ENCODE measurements around the gene LCE1D.

Gene LCE1D

DNA sequence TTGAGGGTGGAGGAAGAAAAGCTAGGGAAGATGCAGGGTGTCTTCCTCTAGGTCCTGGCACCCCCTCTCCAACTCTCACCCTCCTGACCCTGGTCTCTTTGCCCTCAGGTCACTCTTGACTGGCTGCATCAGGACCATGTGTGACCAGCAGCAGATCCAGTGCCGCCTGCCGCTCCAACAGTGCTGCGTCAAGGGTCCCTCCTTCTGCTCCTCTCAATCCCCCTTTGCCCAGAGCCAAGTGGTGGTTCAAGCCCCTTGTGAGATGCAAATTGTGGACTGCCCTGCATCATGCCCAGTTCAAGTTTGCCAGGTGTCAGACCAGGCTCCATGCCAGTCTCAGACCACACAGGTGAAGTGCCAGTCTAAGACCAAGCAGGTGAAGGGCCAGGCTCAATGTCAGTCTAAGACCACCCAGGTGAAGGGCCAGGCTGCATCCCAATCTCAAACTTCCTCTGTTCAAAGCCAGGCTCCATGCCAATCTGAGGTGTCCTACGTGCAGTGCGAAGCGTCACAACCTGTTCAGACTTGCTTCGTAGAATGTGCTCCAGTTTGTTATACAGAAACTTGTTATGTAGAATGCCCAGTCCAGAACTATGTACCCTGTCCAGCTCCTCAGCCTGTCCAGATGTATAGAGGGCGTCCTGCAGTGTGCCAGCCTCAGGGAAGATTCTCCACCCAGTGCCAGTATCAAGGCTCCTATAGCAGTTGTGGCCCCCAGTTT, 36.9 kb upstream of the LCE1D start:
- no peak for TF ChIP-seq CTCF (conservative IDR thresholded peaks at IDR 0.05; ENCODE audit: low read depth, low read length)
- DNase-seq (ENCODE audit: low read depth): no peak
- no peak overlapping the region for H3K4me3 ChIP-seq (ENCODE audit: low read length)

DNA sequence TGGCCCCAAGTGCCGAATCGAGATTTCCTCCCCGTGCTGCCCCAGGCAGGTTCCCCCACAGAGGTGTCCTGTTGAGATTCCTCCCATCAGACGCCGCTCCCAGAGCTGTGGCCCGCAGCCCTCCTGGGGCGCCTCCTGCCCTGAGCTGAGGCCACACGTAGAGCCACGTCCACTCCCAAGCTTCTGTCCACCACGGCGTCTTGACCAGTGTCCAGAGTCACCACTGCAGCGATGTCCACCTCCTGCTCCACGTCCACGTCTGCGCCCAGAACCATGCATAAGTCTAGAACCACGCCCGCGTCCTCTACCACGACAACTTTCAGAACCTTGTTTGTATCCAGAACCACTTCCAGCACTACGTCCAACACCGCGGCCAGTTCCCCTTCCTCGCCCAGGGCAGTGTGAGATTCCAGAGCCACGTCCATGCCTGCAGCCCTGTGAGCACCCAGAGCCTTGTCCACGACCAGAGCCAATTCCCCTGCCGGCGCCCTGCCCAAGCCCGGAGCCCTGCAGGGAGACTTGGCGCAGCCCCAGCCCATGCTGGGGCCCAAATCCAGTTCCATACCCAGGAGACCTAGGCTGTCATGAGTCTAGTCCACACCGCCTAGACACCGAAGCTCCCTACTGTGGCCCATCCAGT, 35.9 kb upstream of the LCE1D start:
- H3K4me3 ChIP-seq (ENCODE audit: low read length): no peak overlapping the region
- DNase-seq (ENCODE audit: low read depth): no peak
- no peak for TF ChIP-seq CTCF (conservative IDR thresholded peaks at IDR 0.05; ENCODE audit: low read depth, low read length)

- H3K4me3 ChIP-seq (ENCODE audit: low read length): no peak overlapping the region
- no peak for TF ChIP-seq CTCF (conservative IDR thresholded peaks at IDR 0.05; ENCODE audit: low read depth, low read length)
- no peak for DNase-seq (ENCODE audit: low read depth)
These were observed 34.8 kb upstream of the LCE1D start for GRCh38 chr1:152761609-152762213.

GRCh38 chr1:152768847-152769533, 27.5 kb upstream of the LCE1D start:
- TF ChIP-seq CTCF (conservative IDR thresholded peaks at IDR 0.05; ENCODE audit: low read depth, low read length): no peak
- H3K4me3 ChIP-seq (ENCODE audit: low read length): no peak overlapping the region
- DNase-seq (ENCODE audit: low read depth): no peak

GRCh38 chr1:152770411-152770810, 26.1 kb upstream of the LCE1D start:
- no peak for TF ChIP-seq CTCF (conservative IDR thresholded peaks at IDR 0.05; ENCODE audit: low read depth, low read length)
- DNase-seq (ENCODE audit: low read depth): no peak

DNA sequence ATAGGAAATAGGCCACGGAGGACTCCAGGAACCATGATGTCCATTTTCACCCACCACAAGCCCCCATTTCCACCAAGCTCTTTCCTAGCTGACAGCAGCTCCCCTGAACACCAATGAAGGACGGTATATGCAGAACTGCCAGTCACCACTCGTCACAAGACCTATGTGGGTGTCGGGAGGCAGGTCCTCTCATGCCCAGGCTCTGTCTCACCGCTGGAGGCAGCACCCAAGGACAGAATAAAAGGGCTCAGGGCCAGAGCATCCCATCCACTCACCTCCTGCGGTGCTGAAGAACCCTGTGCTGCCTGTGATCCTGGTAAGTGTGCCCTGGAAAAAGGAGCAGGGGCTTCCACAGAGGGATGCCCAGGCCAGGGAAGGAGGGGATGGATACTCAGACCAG, 21.6 kb upstream of the LCE1D start, which contains the start of gene LCE1F:
LCE1F (plus strand) TSS at position 266 of the 400 bp plus-strand sequence. CDS start 1,232 bp downstream, outside the sequence.
- no peak within 1 kb of the TSS for H3K4me3 ChIP-seq (ENCODE audit: low read length)
- TF ChIP-seq CTCF (conservative IDR thresholded peaks at IDR 0.05; ENCODE audit: low read depth, low read length): no peak
- no peak for DNase-seq (ENCODE audit: low read depth)

More at GRCh38 chr1:152770411-152770810, 26.1 kb upstream of the LCE1D start:
- H3K4me3 ChIP-seq (ENCODE audit: low read length): no peak overlapping the region
